NCI-H2107 (cell line): ENCODE results near the gene SLC35F4.
"Not testable (repeated sequence)": the region's sequence is repeated elsewhere in the genome, so short reads cannot be mapped to it uniquely, and the experiment has no call there.

Experiments used
- DNase-seq: peaks from one replicate; lab custom pipeline; 2025; lab: John Stamatoyannopoulos, UW

Gene SLC35F4

GRCh38 chr14:57725399-57726077 lies 140.4 kb downstream of the SLC35F4 start:
- no peak for DNase-seq

GRCh38 chr14:57722141-57722540 lies 143.8 kb downstream of the SLC35F4 start:
- not testable (repeated sequence) for DNase-seq

GRCh38 chr14:57714487-57714931 lies 151.4 kb downstream of the SLC35F4 start:
- DNase-seq = no peak

GRCh38 chr14:57712698-57713097 lies 153.2 kb downstream of the SLC35F4 start:
- DNase-seq = no peak

- DNase-seq = no peak
These were observed 153.8 kb downstream of the SLC35F4 start for GRCh38 chr14:57712102-57712501.

- no peak for DNase-seq
These were observed 156.0 kb downstream of the SLC35F4 start for GRCh38 chr14:57709909-57710308.

- DNase-seq = not testable (repeated sequence)
These were observed 156.8 kb downstream of the SLC35F4 start for GRCh38 chr14:57709086-57709485.

- DNase-seq = no peak
These were observed 158.7 kb downstream of the SLC35F4 start for GRCh38 chr14:57707219-57707618.

- no peak for DNase-seq
These were observed 161.1 kb downstream of the SLC35F4 start for GRCh38 chr14:57704763-57705162.

- no peak for DNase-seq
These were observed 165.9 kb downstream of the SLC35F4 start for GRCh38 chr14:57699947-57700346.

GRCh38 chr14:57692671-57693070 lies 173.2 kb downstream of the SLC35F4 start:
- DNase-seq = no peak

GRCh38 chr14:57687416-57687815 lies 178.5 kb downstream of the SLC35F4 start:
- no peak for DNase-seq

- DNase-seq = no peak
These were observed 179.6 kb downstream of the SLC35F4 start for GRCh38 chr14:57686304-57686703.

GRCh38 chr14:57671021-57671420 lies 194.9 kb downstream of the SLC35F4 start:
- DNase-seq = no peak

- no peak for DNase-seq
These were observed 205.7 kb downstream of the SLC35F4 start for GRCh38 chr14:57660208-57660607.

- DNase-seq = peak; percentile 31
These were observed 206.8 kb downstream of the SLC35F4 start for GRCh38 chr14:57659052-57659451.

GRCh38 chr14:57657487-57657886 lies 208.4 kb downstream of the SLC35F4 start:
- DNase-seq = no peak

- DNase-seq = no peak
These were observed 209.0 kb downstream of the SLC35F4 start for GRCh38 chr14:57656853-57657252.

- no peak for DNase-seq
These were observed 213.1 kb downstream of the SLC35F4 start for GRCh38 chr14:57652769-57653168.

- DNase-seq = no peak
These were observed 224.1 kb downstream of the SLC35F4 start for GRCh38 chr14:57641776-57642175.

GRCh38 chr14:57640036-57640435 lies 225.9 kb downstream of the SLC35F4 start:
- no peak for DNase-seq

- no peak for DNase-seq
These were observed 228.0 kb downstream of the SLC35F4 start for GRCh38 chr14:57637901-57638300.

- no peak for DNase-seq
These were observed 231.6 kb downstream of the SLC35F4 start for GRCh38 chr14:57634335-57634734.

- no peak for DNase-seq
These were observed 233.2 kb downstream of the SLC35F4 start for GRCh38 chr14:57632649-57633048.
